Hepatocyte (in vitro differentiated cells): ENCODE data around the gene NKAPL. TPM values are rescaled to one million over a fixed set of nuclear protein-coding genes. Genes with fewer than 3 reads are reported as not detected.
A peak's percentile ranks its signal among the peaks of the same experiment; 100 is the strongest.

Experiments
- DNase-seq: peaks from one replicate; pipeline ENCODE4 v3.0.0-alpha.2; 2016; ENCODE audit warnings: low spot score
- H2AFZ ChIP-seq: fragments of 200-600 bp; sonication (generic); 2 replicates; pipeline ENCODE4 v1.6.0; 2016; ENCODE audit warnings: antibody characterized with exemption, mild to moderate bottlenecking
- H3K27ac ChIP-seq: fragments of 200-600 bp; sonication (generic); 2 replicates; pipeline ENCODE4 v1.5.1; 2016; ENCODE audit warnings: mild to moderate bottlenecking
- H3K27me3 ChIP-seq: fragments of 200-600 bp; sonication (generic); 2 replicates; pipeline ENCODE4 v1.6.1; 2016
- H3K36me3 ChIP-seq: fragments of 200-600 bp; sonication (generic); replicated peaks from 2 replicates; pipeline ENCODE4 v1.5.1; 2016; ENCODE audit warnings: low read depth; ENCODE audit not compliant: insufficient read depth
- H3K4me1 ChIP-seq: fragments of 200-600 bp; sonication (generic); 2 replicates; pipeline ENCODE4 v1.5.1; 2016; ENCODE audit warnings: mild to moderate bottlenecking, moderate library complexity; ENCODE audit not compliant: insufficient read depth
- H3K4me2 ChIP-seq: fragments of 200-600 bp; sonication (generic); 2 replicates; pipeline ENCODE4 v1.6.0; 2016
- H3K4me3 ChIP-seq: fragments of 200-600 bp; sonication (generic); 2 replicates; pipeline ENCODE4 v1.5.1; 2016; ENCODE audit warnings: mild to moderate bottlenecking
- H3K79me2 ChIP-seq: fragments of 200-600 bp; sonication (generic); 2 replicates; pipeline ENCODE4 v1.6.0; 2017; ENCODE audit warnings: mild to moderate bottlenecking
- H3K9me2 ChIP-seq: fragments of 200-600 bp; sonication (generic); replicated peaks from 2 replicates; pipeline ENCODE4 v1.6.0; 2017; ENCODE audit warnings: mild to moderate bottlenecking; ENCODE audit not compliant: insufficient read depth
- H3K9me3 ChIP-seq: fragments of 200-600 bp; sonication (generic); 2 replicates; pipeline ENCODE4 v1.5.1; 2016; ENCODE audit warnings: low read depth, mild to moderate bottlenecking
- H4K20me1 ChIP-seq: fragments of 200-600 bp; sonication (generic); 2 replicates; pipeline ENCODE4 v1.6.0; 2016; ENCODE audit warnings: mild to moderate bottlenecking; ENCODE audit not compliant: insufficient read depth, poor library complexity, severe bottlenecking
- CTCF ChIP-seq: fragments of 200-600 bp; sonication (generic); IDR thresholded peaks from 2 replicates; pipeline ENCODE4 v1.5.1; 2016; ENCODE audit warnings: antibody characterized with exemption, mild to moderate bottlenecking; ENCODE audit not compliant: poor library complexity
- EZH2 ChIP-seq: fragments of 200-600 bp; sonication (generic); IDR thresholded peaks from 2 replicates; pipeline ENCODE4 v1.6.1; 2016; ENCODE audit warnings: antibody characterized with exemption, mild to moderate bottlenecking, borderline replicate concordance
- EZH2phosphoT487 ChIP-seq: fragments of 200-600 bp; sonication (generic); IDR thresholded peaks from one replicate; pipeline ENCODE4 v1.6.1; 2018; ENCODE audit warnings: antibody characterized with exemption, mild to moderate bottlenecking, low read depth, moderate library complexity; ENCODE audit not compliant: unreplicated experiment, severe bottlenecking
- WGBS: methylation state at CpG from one replicate; pipeline ENCODE4 v1.1.6; 2016; ENCODE audit warnings: low lambda C conversion rate; ENCODE audit errors: missing lambda C conversion rate; 5-methylcytosine and 5-hydroxymethylcytosine counted together
- polyA plus RNA-seq: library from polyadenylated mRNA; unstranded; fragments of >200 nt; fragmentation: Nextera tagmentation; extraction: Ambion mirVana; gene quantifications from 2 replicates; pipeline ENCODE4 v1.2.1, GENCODE V29; 2016
- total RNA-seq: library from RNA; depleted of rRNA; stranded (reverse); fragments of >200 nt; gene quantifications from 2 replicates; pipeline ENCODE4 v1.2.3, GENCODE V29; 2014

The NKAPL gene
- total RNA-seq = 0.17 TPM in 1 of 2 replicates, not detected in the other
- not detected in 2 replicates for polyA plus RNA-seq

- peaks cover 10% of the 10 kb centered on the region for H3K27me3 ChIP-seq
- no peaks in the 10 kb centered on the region for H3K79me2 ChIP-seq
- H2AFZ ChIP-seq = no peak within 1 kb of the TSS
- no peak for TF ChIP-seq EZH2phosphoT487
- TF ChIP-seq CTCF = no peak
- H3K36me3 ChIP-seq = no peaks in the 10 kb centered on the region
- H4K20me1 ChIP-seq = no peaks in the 10 kb centered on the region
- H3K27ac ChIP-seq = no peak within 1 kb of the TSS
- no peaks in the 10 kb centered on the region for H3K4me1 ChIP-seq
- DNase-seq = no peak
- H3K9me3 ChIP-seq = no peaks in the 10 kb centered on the region
- no peaks in the 10 kb centered on the region for H3K9me2 ChIP-seq
- no peak within 1 kb of the TSS for H3K4me3 ChIP-seq
- H3K4me2 ChIP-seq = no peak within 1 kb of the TSS
- WGBS = 95% methylated on average over 56 of the region's 58 CpGs
Observed at GRCh38 chr6:28258877-28259777, at the start of gene NKAPL. Gene NKAPL, plus strand, starts transcription at chr6:28259297. Its CDS starts 75 bp downstream, at chr6:28259372.

GRCh38 chr6:28209753-28210535 lies 49.2 kb upstream of the NKAPL start:
- no peak overlapping the region for H3K4me3 ChIP-seq
- H3K9me3 ChIP-seq = no peaks in the 10 kb centered on the region
- peaks cover 96% of the 10 kb centered on the region for H3K27me3 ChIP-seq
- H4K20me1 ChIP-seq = no peaks in the 10 kb centered on the region
- TF ChIP-seq EZH2 (no peak), EZH2phosphoT487 (no peak), CTCF (no peak)
- H3K79me2 ChIP-seq = no peaks in the 10 kb centered on the region
- no peak overlapping the region for H3K4me2 ChIP-seq
- H3K4me1 ChIP-seq = peaks cover 12% of the 10 kb centered on the region
- H3K27ac ChIP-seq = no peak overlapping the region
- no peaks in the 10 kb centered on the region for H3K9me2 ChIP-seq
- no peak overlapping the region for H2AFZ ChIP-seq
- no peak for DNase-seq
- 74% methylated on average over 7 of the region's 7 CpGs for WGBS
- no peaks in the 10 kb centered on the region for H3K36me3 ChIP-seq

- no peak overlapping the region for H3K27ac ChIP-seq
- peaks cover 93% of the 10 kb centered on the region for H3K27me3 ChIP-seq
- peak overlapping the region; percentile 69 for H3K4me2 ChIP-seq
- H3K36me3 ChIP-seq = no peaks in the 10 kb centered on the region
- H3K4me3 ChIP-seq = peak overlapping the region; percentile 21
- 15% methylated on average over 16 of the region's 16 CpGs for WGBS
- H3K79me2 ChIP-seq = no peaks in the 10 kb centered on the region
- peak overlapping the region; percentile 74 for H2AFZ ChIP-seq
- peaks cover 11% of the 10 kb centered on the region for H3K4me1 ChIP-seq
- no peaks in the 10 kb centered on the region for H4K20me1 ChIP-seq
- TF ChIP-seq EZH2 = no peak
- no peak for TF ChIP-seq EZH2phosphoT487
- TF ChIP-seq CTCF = no peak
- no peak for DNase-seq
- H3K9me3 ChIP-seq = no peaks in the 10 kb centered on the region
- no peaks in the 10 kb centered on the region for H3K9me2 ChIP-seq
Observed at GRCh38 chr6:28211840-28212509, 47.1 kb upstream of the NKAPL start.
